ENCODE data around the gene LRRK2.

The LRRK2 gene

GRCh38 chr12:40298341-40298740 is 73.5 kb downstream of the LRRK2 start:
- TF ChIP-seq ZFP30 (CRISPR knock-in tag; IDR thresholded peaks at IDR 0.05) = no peak
- TF ChIP-seq CREB5 (CRISPR knock-in tag; IDR thresholded peaks at IDR 0.05; ENCODE audit: low read depth) = no peak
- no peak for TF ChIP-seq SNAI2 (CRISPR knock-in tag; IDR thresholded peaks at IDR 0.05)
- no peak for TF ChIP-seq TOX (CRISPR knock-in tag; IDR thresholded peaks at IDR 0.05; ENCODE audit: borderline replicate concordance)
- no peak for TF ChIP-seq ISL1 (CRISPR knock-in tag; IDR thresholded peaks at IDR 0.05)
- no peak for TF ChIP-seq PPARA (CRISPR knock-in tag; IDR thresholded peaks at IDR 0.05; ENCODE audit: borderline replicate concordance)
- TF ChIP-seq RARB (CRISPR knock-in tag; IDR thresholded peaks at IDR 0.05) = no peak
- no peak for TF ChIP-seq ZNF565 (CRISPR knock-in tag; conservative IDR thresholded peaks at IDR 0.05; ENCODE audit: low read depth)
- no peak for TF ChIP-seq TCF4 (CRISPR knock-in tag; IDR thresholded peaks at IDR 0.05; ENCODE audit: borderline replicate concordance)
- TF ChIP-seq GLIS3 (CRISPR knock-in tag; IDR thresholded peaks at IDR 0.05) = no peak
- no peak for TF ChIP-seq ZNF8 (CRISPR knock-in tag; IDR thresholded peaks at IDR 0.05)
- no peak for TF ChIP-seq ESRRG (CRISPR knock-in tag; IDR thresholded peaks at IDR 0.05)
- no peak for TF ChIP-seq TSHZ2 (CRISPR knock-in tag; IDR thresholded peaks at IDR 0.05)
- TF ChIP-seq ZNF70 (CRISPR knock-in tag; IDR thresholded peaks at IDR 0.05) = no peak
- no peak for TF ChIP-seq ZC3H10 (CRISPR knock-in tag; IDR thresholded peaks at IDR 0.05)
- TF ChIP-seq POU6F1 (CRISPR knock-in tag; IDR thresholded peaks at IDR 0.05; ENCODE audit: borderline replicate concordance, low read depth) = no peak
- no peak for TF ChIP-seq OSR1 (CRISPR knock-in tag; IDR thresholded peaks at IDR 0.05)
- no peak for TF ChIP-seq PATZ1 (CRISPR knock-in tag; IDR thresholded peaks at IDR 0.05; ENCODE audit: borderline replicate concordance)
- TF ChIP-seq ZFP3 (CRISPR knock-in tag; IDR thresholded peaks at IDR 0.05) = no peak
- no peak for TF ChIP-seq CSDC2 (CRISPR knock-in tag; IDR thresholded peaks at IDR 0.05)

GRCh38 chr12:40300490-40300889 is 75.7 kb downstream of the LRRK2 start:
- TF ChIP-seq OSR1 (CRISPR knock-in tag; IDR thresholded peaks at IDR 0.05) (no peak), CSRNP3 (CRISPR knock-in tag; IDR thresholded peaks at IDR 0.05) (no peak), ESRRG (CRISPR knock-in tag; IDR thresholded peaks at IDR 0.05) (no peak), ZC3H10 (CRISPR knock-in tag; IDR thresholded peaks at IDR 0.05) (no peak), ZFP30 (CRISPR knock-in tag; IDR thresholded peaks at IDR 0.05) (no peak), BACH2 (CRISPR knock-in tag; IDR thresholded peaks at IDR 0.05; ENCODE audit: borderline replicate concordance) (no peak), TSHZ2 (CRISPR knock-in tag; IDR thresholded peaks at IDR 0.05) (no peak), ISL1 (CRISPR knock-in tag; IDR thresholded peaks at IDR 0.05) (no peak), PPARA (CRISPR knock-in tag; IDR thresholded peaks at IDR 0.05; ENCODE audit: borderline replicate concordance) (no peak), ZFP3 (CRISPR knock-in tag; IDR thresholded peaks at IDR 0.05) (no peak), RARB (CRISPR knock-in tag; IDR thresholded peaks at IDR 0.05) (no peak), POU6F1 (CRISPR knock-in tag; IDR thresholded peaks at IDR 0.05; ENCODE audit: borderline replicate concordance, low read depth) (no peak), ZNF565 (CRISPR knock-in tag; conservative IDR thresholded peaks at IDR 0.05; ENCODE audit: low read depth) (no peak), PATZ1 (CRISPR knock-in tag; IDR thresholded peaks at IDR 0.05; ENCODE audit: borderline replicate concordance) (no peak), ZNF70 (CRISPR knock-in tag; IDR thresholded peaks at IDR 0.05) (no peak), GLIS3 (CRISPR knock-in tag; IDR thresholded peaks at IDR 0.05) (no peak), TCF4 (CRISPR knock-in tag; IDR thresholded peaks at IDR 0.05; ENCODE audit: borderline replicate concordance) (no peak), CSDC2 (CRISPR knock-in tag; IDR thresholded peaks at IDR 0.05) (no peak)
- no peak for ATAC-seq

More at GRCh38 chr12:40298341-40298740, 73.5 kb downstream of the LRRK2 start:
- ATAC-seq = no peak
